DND-41 (cell line): ENCODE data around the gene ZNF366.

ENCODE experiments used
- EZH2 ChIP-seq: IDR thresholded peaks from 3 replicates; pipeline ENCODE4 v1.6.1; 2012; ENCODE audit warnings: borderline replicate concordance, low read depth, mild to moderate bottlenecking, moderate library complexity, low read length, inconsistent platforms; ENCODE audit not compliant: severe bottlenecking
- TF ChIP-seq, protein P1 (sequence below): IDR thresholded peaks from 2 replicates; pipeline ENCODE4 v1.5.1; 2012; ENCODE audit warnings: borderline replicate concordance, low read length, moderate library complexity, mild to moderate bottlenecking; ENCODE audit not compliant: poor library complexity, severe bottlenecking; ENCODE audit errors: extremely low read depth

DNA sequence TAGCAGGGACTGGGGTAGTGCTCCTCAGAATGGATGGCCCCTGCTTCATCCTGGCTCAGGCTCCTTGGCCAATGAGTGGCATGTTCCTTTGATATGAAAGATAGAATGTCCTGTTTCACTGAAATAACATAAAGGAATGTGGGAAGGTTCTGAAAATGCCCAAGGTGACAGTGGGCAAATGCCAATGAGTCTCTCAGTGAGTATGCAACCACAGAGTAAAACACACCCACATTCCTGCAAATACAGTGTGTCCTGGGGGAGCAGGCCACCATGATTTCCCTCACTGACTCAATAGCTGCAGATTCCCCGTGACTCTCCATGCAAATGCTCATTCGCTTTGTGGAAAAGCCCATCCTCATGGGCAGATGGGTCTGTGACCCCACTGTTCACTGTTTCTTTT, 36.4 kb downstream of the ZNF366 start:
- TF ChIP-seq, protein P1, sequence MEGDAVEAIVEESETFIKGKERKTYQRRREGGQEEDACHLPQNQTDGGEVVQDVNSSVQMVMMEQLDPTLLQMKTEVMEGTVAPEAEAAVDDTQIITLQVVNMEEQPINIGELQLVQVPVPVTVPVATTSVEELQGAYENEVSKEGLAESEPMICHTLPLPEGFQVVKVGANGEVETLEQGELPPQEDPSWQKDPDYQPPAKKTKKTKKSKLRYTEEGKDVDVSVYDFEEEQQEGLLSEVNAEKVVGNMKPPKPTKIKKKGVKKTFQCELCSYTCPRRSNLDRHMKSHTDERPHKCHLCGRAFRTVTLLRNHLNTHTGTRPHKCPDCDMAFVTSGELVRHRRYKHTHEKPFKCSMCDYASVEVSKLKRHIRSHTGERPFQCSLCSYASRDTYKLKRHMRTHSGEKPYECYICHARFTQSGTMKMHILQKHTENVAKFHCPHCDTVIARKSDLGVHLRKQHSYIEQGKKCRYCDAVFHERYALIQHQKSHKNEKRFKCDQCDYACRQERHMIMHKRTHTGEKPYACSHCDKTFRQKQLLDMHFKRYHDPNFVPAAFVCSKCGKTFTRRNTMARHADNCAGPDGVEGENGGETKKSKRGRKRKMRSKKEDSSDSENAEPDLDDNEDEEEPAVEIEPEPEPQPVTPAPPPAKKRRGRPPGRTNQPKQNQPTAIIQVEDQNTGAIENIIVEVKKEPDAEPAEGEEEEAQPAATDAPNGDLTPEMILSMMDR = no peak
- no peak for TF ChIP-seq EZH2
